GM18502 (cell line): ENCODE results near the gene KLHDC4.

ENCODE experiments used
- ATAC-seq: cut with Tn5 transposase; IDR thresholded peaks from one replicate; pipeline ENCODE4 v1.9.1; 2021; ENCODE audit warnings: mild to moderate bottlenecking; ENCODE audit not compliant: unreplicated experiment, poor library complexity

Gene KLHDC4

GRCh38 chr16:87671221-87671620 is 94.6 kb downstream of the KLHDC4 start:
- no peak for ATAC-seq

DNA sequence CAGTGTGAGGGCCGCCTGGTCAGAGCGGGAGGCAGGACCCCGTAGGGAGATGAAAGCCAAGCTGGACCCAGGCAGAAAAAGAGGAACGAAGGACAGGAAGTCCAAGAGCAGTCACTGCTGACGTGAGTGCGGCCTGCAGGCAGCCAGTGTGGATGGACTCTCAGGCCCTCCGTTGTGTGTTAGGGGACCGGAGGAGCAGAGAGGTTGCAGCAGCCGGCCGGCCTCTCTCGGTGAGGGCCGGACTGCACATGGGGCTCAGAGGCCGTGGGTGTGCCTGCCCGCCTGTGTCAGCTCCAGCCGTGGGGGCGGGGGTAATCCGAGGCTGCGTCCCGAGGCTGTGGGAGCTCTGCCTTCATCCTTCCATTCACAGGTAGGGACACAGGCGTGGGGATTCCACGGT is 96.1 kb downstream of the KLHDC4 start:
- no peak for ATAC-seq

GRCh38 chr16:87667946-87668345 is 97.8 kb downstream of the KLHDC4 start:
- no peak for ATAC-seq

DNA sequence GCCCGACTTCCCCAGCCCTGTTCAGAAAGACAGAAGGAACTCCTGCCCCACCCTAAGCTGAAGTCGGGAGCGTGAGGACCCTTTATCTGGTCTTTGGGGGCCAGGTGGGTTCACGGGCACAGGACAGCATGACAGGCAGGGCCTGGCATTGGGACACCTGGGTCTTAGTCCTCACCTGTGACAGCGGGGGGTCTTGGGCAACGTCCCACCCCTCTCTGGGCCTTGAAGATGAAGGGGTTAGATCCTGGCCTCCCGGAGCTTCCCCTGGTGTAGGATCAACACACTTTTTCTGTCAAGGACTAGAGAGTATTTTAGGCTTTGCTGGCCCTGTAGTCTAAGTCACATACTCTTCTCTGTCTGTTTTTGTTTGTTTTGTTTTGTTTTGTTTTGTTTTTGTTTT is 98.3 kb downstream of the KLHDC4 start:
- ATAC-seq: no peak

DNA sequence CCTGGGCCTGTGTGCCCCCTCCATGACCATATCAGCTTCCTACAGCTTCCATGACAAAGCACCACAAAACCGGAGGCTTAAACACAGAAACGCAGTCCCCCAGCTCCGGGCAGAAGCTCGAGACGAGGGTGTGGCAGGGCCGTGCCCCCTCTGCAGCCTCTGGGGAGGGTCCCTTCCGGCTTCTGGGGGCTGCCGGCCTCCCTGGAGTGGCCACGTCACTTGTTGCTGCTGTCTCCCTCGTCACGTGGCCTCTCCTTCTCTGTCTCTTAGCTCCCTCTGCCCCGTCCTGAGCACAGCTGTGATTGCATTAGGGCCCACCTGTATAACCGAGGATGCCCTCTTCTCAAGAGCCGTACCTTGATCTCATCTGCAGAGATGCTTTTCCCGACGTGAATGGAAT is 98.9 kb downstream of the KLHDC4 start:
- no peak for ATAC-seq

DNA sequence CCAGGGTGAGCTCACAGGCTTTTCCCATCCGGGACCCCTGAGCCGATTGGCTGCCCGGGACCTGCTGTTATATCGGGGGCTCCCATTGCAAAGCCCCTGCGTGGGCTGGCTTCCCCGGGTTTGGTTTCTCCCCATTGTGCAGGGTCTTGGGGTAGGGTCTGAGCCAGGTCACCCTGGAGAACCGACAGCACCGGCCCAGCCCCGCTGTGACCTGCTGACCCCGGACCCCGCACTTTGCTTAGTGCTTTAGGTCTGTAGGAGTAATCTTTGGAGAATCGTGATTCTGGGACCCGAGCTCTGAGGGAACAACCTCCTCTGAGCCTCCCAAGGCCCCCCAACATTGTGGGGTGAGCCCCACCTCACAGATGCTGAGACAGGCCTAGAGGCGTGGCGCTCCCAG is 100.6 kb downstream of the KLHDC4 start:
- no peak for ATAC-seq

GRCh38 chr16:87664792-87665191 is 101.0 kb downstream of the KLHDC4 start:
- ATAC-seq: no peak

DNA sequence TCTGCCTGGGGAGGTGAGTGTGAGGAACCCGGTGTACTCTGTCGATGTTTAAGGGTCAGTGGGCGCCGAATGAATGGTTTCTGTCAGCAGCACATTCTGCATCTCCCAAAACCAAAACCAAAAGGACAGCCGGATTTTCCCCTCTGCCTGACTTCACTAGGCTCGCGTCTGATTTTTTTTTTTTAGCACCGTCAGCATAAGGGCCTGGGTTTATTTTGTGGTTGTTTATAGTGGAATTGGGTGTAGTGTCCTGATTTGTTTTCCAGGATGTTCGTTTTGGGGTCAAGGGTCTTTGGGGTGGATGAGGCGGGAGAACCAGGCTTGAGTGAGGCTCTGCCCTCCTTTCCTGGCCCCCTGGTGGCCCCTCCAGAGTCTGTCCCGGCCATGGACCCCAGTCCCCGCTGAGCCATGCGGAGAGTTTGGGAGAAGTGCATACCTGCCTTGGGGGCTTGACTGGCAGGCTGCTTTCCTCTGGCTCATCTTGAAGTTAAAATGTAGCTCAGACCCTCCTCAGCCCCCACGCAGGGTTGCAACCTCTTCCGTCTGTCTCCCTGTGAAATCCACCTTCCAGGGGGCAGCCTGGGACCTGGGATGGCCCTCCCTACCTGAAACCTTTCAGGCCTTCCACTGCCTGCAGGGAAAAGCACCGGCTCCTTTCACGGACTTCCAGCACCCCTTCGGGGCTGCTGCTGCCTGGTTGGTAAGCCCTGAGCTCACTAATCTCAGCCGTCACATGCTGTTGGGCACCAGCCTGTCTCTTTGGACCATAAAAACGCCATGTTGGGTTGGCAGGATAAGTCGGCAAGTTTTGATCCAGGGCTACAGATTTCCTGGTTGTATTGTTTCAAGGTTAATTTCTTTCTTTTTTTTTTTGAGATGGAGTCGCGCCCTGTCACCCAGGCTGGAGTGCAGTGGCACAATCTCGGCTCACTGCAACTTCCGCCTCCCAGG is 103.3 kb downstream of the KLHDC4 start:
- ATAC-seq: no peak

DNA sequence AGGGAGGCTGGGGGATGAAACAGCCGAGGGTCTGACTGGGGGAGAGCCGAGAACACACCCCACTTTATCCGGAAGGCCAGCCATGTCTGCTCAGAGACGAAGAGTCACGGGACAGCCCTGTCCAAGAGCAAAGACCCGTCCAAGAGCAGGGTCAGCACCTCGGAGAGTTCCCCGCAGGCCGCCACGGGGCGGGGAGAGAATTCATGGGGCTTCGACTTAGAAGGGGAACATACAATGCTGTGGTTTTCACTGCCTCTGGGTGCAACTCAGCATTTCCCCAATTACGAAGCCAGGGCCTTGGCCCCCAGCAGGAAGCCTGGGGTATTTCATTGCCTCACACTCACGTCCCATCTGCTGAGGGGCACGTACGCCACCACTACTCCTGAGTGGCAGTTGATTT is 104.2 kb downstream of the KLHDC4 start:
- no peak for ATAC-seq

GRCh38 chr16:87658564-87659225 is 107.1 kb downstream of the KLHDC4 start:
- no peak for ATAC-seq
